Transverse colon (tissue), 4 donors: Measurements from ENCODE around the gene MDN1. TPM values are rescaled to one million over a fixed set of nuclear protein-coding genes. Genes with fewer than 3 reads are reported as not detected.

Experiments used
- DNase-seq: peaks from one replicate; pipeline ENCODE4 v3.0.0-alpha.2; 2019
- H3K27ac ChIP-seq, 4 donors: fragments of 200-600 bp; sonication (generic); 2 replicates each; pipeline ENCODE4 v1.5.1; 2016 to 2018; ENCODE audit warnings: inconsistent platforms in 4 of 4
- H3K27me3 ChIP-seq: fragments of 200-600 bp; sonication (generic); 2 replicates; pipeline ENCODE4 v1.5.1; 2017; ENCODE audit warnings: inconsistent platforms
- H3K36me3 ChIP-seq, 4 donors: fragments of 200-600 bp; sonication (generic); 2 replicates each; pipeline ENCODE4 v1.5.1; 2017 to 2019; ENCODE audit warnings: inconsistent platforms in 4 of 4
- H3K4me1 ChIP-seq, 4 donors: fragments of 200-600 bp; sonication (generic); 2 replicates each; pipeline ENCODE4 v1.5.1; 2017 to 2020; ENCODE audit warnings: inconsistent platforms in 4 of 4
- H3K4me3 ChIP-seq, 4 donors: fragments of 200-600 bp; sonication (generic); 1 replicate in 1 of 4; 2 replicates in 3 of 4; pipeline versions ENCODE4 v1.5.1 to v1.6.1; 2017 to 2019; ENCODE audit warnings: inconsistent platforms in 4 of 4
- H3K9me3 ChIP-seq, 2 donors: fragments of 200-600 bp; sonication (generic); 2 replicates each; pipeline ENCODE4 v1.5.1; 2017 to 2019; ENCODE audit warnings: inconsistent platforms in 2 of 2
- EP300 ChIP-seq: sonication (generic); formaldehyde crosslinking; IDR thresholded peaks from one replicate; pipeline ENCODE4 v1.6.1; 2017; ENCODE audit warnings: antibody characterized with exemption, low read depth
- POLR2A ChIP-seq: fragments of 450-650 bp; IDR thresholded peaks from one replicate; pipeline ENCODE4 v1.6.1; 2016; ENCODE audit warnings: antibody characterized with exemption, mild to moderate bottlenecking, moderate library complexity
- POLR2AphosphoS5 ChIP-seq, 3 donors: sonication (generic); formaldehyde crosslinking; IDR thresholded peaks; one replicate each; pipeline ENCODE4 v1.6.1; 2016; ENCODE audit warnings: antibody characterized with exemption in 3 of 3
- WGBS, 2 donors: methylation state at CpG; one replicate each; pipeline ENCODE4 v1.1.5; 2018; ENCODE audit warnings: low coverage in 1 of 2; 5-methylcytosine and 5-hydroxymethylcytosine counted together
- in situ Hi-C, 4 donors: fragments of 200-750 bp; cut with MboI; loops; one replicate each; pipeline versions ENCODE4 v1.15.0 to v1.15.1; 2017; ENCODE audit warnings: low sequenced_read_pairs in 3 of 4, low pct_ligation_motif_present in 1 of 4, low pct_unique_long_range_greater_than_20kb in 1 of 4
- intact Hi-C: fragments of 100-400 bp; cut with DNase I; formaldehyde crosslinking; loops from one replicate; pipeline ENCODE4 v1.15.1; 2023; ENCODE audit warnings: low total_unique reads
- total RNA-seq, 4 donors: library from RNA; depleted of rRNA; stranded (reverse); fragments of >200 nt; gene quantifications; one replicate each; pipeline ENCODE4 v1.1.0, GENCODE V29; 2016
- TF ChIP-seq, protein P1 (sequence below), 5 experiments: fragments of 200-600 bp in 3 of 5; fragments of 450-650 bp in 2 of 5; sonication (generic) in 3 of 5; IDR thresholded peaks; 1 replicate in 2 of 5; 2 replicates in 3 of 5; pipeline ENCODE4 v1.5.1; 2016 to 2017; ENCODE audit warnings: antibody characterized with exemption in 5 of 5, inconsistent platforms in 3 of 5, mild to moderate bottlenecking in 2 of 5, moderate library complexity in 1 of 5

Gene MDN1
- total RNA-seq, 4 donors from 2014 or later = 16.8 to 30.8 (median 24.0) TPM

DNA sequence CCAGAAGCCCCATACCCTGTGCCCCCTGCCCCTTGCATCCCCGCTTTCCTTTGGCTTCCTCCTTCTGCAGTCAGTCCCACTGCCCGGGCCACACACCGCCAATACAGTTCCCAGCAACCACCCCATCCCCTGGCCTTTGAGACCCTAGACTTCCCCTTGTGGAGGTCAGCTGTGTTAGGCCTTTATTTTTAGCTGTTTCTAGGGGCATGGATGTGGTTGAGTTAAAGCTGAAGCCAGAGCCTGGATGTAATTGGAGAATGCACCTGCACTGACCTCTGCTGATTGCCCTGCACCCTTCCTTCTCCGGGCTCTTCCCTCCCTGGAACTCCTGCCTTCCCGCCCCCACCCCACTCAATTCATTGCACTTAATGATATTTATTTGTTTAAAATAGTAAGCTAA, 214.9 kb downstream of the MDN1 start:
- Histone ChIP-seq H3K27ac (no peak overlapping the region), H3K36me3 (no peaks in the 10 kb centered on the region), H3K4me1 (no peaks in the 10 kb centered on the region), H3K27me3 (no peaks in the 10 kb centered on the region), H3K4me3 (no peak overlapping the region), H3K9me3 (no peaks in the 10 kb centered on the region)
- WGBS, 2 donors = 71 to 84% methylated on average over 3 to 5 of the region's 5 CpGs
- intact Hi-C loops (loop anchor here (5.0 kb wide), 1 partner anchor 232 kb away; no protein-coding TSS in a partner anchor), in situ Hi-C loops (loop anchor here (5.0 to 25.0 kb wide), 3 partner anchors 170 to 617 kb away; partner anchors contain the start of gene ANKRD6 (in 2 of the 4))
- TF ChIP-seq, protein P1, sequence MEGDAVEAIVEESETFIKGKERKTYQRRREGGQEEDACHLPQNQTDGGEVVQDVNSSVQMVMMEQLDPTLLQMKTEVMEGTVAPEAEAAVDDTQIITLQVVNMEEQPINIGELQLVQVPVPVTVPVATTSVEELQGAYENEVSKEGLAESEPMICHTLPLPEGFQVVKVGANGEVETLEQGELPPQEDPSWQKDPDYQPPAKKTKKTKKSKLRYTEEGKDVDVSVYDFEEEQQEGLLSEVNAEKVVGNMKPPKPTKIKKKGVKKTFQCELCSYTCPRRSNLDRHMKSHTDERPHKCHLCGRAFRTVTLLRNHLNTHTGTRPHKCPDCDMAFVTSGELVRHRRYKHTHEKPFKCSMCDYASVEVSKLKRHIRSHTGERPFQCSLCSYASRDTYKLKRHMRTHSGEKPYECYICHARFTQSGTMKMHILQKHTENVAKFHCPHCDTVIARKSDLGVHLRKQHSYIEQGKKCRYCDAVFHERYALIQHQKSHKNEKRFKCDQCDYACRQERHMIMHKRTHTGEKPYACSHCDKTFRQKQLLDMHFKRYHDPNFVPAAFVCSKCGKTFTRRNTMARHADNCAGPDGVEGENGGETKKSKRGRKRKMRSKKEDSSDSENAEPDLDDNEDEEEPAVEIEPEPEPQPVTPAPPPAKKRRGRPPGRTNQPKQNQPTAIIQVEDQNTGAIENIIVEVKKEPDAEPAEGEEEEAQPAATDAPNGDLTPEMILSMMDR (IDR thresholded peaks at IDR 0.05) = no peak
- TF ChIP-seq POLR2AphosphoS5 (IDR thresholded peaks at IDR 0.05) (no peak), EP300 (no peak)
- DNase-seq = no peak

DNA sequence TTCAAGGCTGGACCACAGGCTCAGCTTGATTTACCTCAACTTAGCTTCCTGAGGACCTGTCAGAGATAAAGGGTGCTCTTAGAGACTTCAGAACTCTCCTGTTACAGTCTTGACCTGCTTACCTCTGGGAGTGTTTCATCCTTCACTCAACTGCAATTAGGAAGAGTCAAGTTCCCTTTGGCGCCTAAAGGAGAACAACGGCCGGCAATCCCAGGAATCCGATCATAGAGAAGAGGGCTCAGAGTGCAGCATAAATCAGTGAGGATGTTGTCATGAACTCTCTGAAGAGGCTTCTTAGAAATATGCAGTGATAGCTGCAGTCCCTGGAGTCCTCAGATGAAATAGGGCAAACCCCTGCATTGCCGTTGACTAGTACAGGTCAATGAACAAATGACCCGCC, 217.4 kb downstream of the MDN1 start:
- no peak overlapping the region for H3K27ac ChIP-seq
- H3K36me3 ChIP-seq = no peaks in the 10 kb centered on the region
- H3K27me3 ChIP-seq = no peaks in the 10 kb centered on the region
- in situ Hi-C loops (loop anchor here (10.0 to 25.0 kb wide), 2 partner anchors 167 to 615 kb away; partner anchors contain the start of gene ANKRD6 (in 1 of the 4)), intact Hi-C loops (loop anchor here (5.0 kb wide), 1 partner anchor 230 kb away; no protein-coding TSS in a partner anchor)
- H3K4me3 ChIP-seq = no peak overlapping the region
- no peaks in the 10 kb centered on the region for H3K4me1 ChIP-seq
- DNase-seq = no peak
- 93% methylated on average over 6 of the region's 6 CpGs; no CpG with 5 or more reads in 1 of the 2 donors for WGBS, 2 donors
- no peaks in the 10 kb centered on the region for H3K9me3 ChIP-seq
- TF ChIP-seq POLR2AphosphoS5 (IDR thresholded peaks at IDR 0.05) = no peak

DNA sequence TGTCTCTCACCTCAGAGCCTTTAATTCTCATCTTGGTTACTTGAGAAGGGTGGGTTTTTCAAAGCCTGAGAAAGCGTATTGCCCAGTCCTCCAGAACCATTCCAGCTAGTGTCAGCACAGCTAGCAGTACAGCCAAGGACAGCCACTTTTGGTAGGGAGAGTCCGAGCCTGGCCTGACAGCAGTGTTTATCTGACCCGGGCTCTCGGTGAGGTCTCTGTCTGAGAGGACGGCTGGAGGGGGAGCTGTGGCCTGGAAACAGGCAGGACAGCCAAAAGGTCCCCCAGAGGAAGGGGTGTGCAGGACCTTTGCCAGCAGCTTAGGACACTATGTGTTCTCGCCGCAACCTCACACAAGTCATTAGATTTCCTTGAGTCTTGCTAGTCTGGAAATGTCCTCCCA, 219.9 kb downstream of the MDN1 start:
- in situ Hi-C loops (loop anchor here (10.0 to 25.0 kb wide), 2 partner anchors 165 to 612 kb away; partner anchors contain the start of gene ANKRD6 (in 1 of the 4)), intact Hi-C loops (loop anchor here (5.0 kb wide), 1 partner anchor 227 kb away; no protein-coding TSS in a partner anchor)
- no peak for DNase-seq
- Histone ChIP-seq H3K4me3 (no peak overlapping the region), H3K27me3 (no peaks in the 10 kb centered on the region), H3K36me3 (no peaks in the 10 kb centered on the region), H3K9me3 (no peaks in the 10 kb centered on the region), H3K4me1 (no peaks in the 10 kb centered on the region), H3K27ac (no peak overlapping the region)
- 88 to 93% methylated on average over 2 to 7 of the region's 7 CpGs for WGBS, 2 donors
- TF ChIP-seq, protein P1 (IDR thresholded peaks at IDR 0.05) = no peak
- no peak for TF ChIP-seq POLR2AphosphoS5 (IDR thresholded peaks at IDR 0.05)
- TF ChIP-seq EP300 = no peak
- no peak for TF ChIP-seq POLR2A

DNA sequence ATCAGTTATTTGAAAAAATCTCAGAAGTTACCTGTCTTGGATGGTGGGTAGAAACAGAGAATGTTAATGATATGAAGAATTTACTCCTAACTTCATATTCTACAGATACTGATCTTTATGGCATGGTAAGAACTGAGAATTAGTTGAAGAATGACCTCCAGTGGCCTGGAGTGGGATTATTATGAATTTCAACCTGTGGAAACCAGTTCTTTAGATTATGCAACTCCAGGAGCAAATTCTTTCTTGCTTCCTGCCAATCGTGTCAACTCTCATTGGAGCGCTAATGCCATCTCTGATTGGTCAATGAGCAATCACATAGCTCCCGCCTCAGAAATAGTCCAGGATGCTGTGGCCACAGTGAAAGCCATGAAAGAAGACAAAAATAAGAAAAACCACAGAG, 221.6 kb downstream of the MDN1 start:
- Histone ChIP-seq H3K27ac (no peak overlapping the region), H3K4me3 (no peak overlapping the region), H3K9me3 (no peaks in the 10 kb centered on the region), H3K36me3 (no peaks in the 10 kb centered on the region), H3K27me3 (no peaks in the 10 kb centered on the region), H3K4me1 (no peaks in the 10 kb centered on the region)
- TF ChIP-seq POLR2AphosphoS5 (IDR thresholded peaks at IDR 0.05) (no peak), EP300 (no peak), POLR2A (no peak)
- TF ChIP-seq, protein P1 (IDR thresholded peaks at IDR 0.05) = no peak
- WGBS, 2 donors = 40 to 48% methylated on average over 3 of the region's 3 CpGs
- no peak for DNase-seq
- intact Hi-C loops (no loop called here), in situ Hi-C loops (no loop called here)

DNA sequence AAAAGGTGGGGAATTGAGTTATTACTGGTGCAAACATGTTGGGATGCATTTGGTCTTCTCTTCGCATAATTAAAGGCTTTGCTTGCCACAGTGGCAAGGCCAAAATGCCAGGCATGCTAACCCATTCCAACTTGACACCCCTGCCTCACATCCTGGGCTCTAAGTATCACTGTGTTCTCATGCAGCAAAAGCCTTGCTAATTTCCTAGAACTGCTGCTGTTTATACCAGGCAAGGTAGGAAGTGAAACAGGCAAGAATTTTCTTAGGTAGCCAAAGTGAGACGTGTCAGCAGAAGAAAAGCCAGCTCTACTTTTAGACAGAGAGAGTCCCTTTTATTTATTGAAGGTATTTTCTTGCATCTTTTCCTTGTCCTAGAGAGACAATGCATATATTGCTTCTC, 222.2 kb downstream of the MDN1 start:
- Histone ChIP-seq H3K4me1 (no peaks in the 10 kb centered on the region), H3K27ac (no peak overlapping the region), H3K4me3 (no peak overlapping the region), H3K9me3 (no peaks in the 10 kb centered on the region), H3K36me3 (no peaks in the 10 kb centered on the region), H3K27me3 (no peaks in the 10 kb centered on the region)
- intact Hi-C loops (no loop called here), in situ Hi-C loops (no loop called here)
- 62 to 72% methylated on average over 2 of the region's 2 CpGs for WGBS, 2 donors
- TF ChIP-seq, protein P1 (IDR thresholded peaks at IDR 0.05) = no peak
- no peak for TF ChIP-seq POLR2AphosphoS5 (IDR thresholded peaks at IDR 0.05)
- TF ChIP-seq POLR2A = no peak
- TF ChIP-seq EP300 = no peak
- DNase-seq = no peak
